D721Med (cell line): ENCODE results near the gene ZBBX.
A peak's percentile ranks its signal among the peaks of the same experiment; 100 is the strongest.

Experiments
- DNase-seq: peaks from one replicate; pipeline ENCODE4 v3.0.0; 2011; ENCODE audit warnings: low spot score; ENCODE audit not compliant: insufficient read length
- FAIRE-seq: peaks from 2 replicates; lab custom pipeline; 2011; peaks lifted over from hg19 to GRCh38; lab: Jason Lieb, UNC
- CTCF ChIP-seq: IDR thresholded peaks from 2 replicates; pipeline ENCODE4 v1.5.1; 2012; ENCODE audit warnings: mild to moderate bottlenecking, control low read depth; ENCODE audit not compliant: insufficient read depth; ENCODE audit errors: missing control alignments

Gene ZBBX

DNA sequence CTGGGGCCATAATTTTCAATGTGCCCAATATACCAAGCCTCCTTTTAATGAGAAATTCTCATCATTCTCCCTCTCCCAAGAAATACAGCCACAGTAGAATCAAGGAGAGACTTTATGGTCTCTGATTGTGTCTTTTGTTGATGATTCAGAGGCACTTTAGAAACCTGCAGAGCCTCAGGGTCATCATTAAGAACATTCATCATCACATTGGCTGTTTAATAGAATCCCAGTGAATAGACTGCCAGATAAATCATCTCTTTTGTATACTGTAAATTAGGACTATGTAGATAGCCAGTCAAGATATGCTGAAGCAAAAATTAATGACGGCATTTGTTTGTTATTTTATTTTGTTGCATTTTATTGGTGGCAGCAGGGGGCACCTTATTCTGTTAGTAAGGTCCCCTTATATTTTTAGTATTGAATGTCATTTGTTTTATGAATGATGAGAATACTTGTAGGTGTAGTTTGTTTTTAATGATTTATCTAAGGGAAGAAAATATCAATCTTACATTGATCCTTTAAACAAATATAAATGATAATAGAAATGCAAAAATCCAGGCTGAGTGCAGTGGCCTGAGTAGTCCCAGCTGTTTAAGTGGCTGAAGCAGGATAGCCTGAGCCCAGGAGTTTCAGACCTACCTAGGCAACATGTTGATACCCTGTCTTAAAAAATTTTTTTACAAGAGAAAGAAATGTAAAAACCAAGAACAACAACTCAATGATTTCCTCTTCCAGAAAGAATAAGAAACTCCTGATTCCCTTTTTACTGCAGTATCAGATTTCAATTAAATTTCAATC lies 138.8 kb downstream of the ZBBX start:
- no peak for DNase-seq
- no peak for FAIRE-seq

GRCh38 chr3:167228135-167228534 lies 152.0 kb downstream of the ZBBX start:
- FAIRE-seq (no peak), DNase-seq (no peak)
- TF ChIP-seq CTCF = no peak

More for the DNA sequence above, 138.8 kb downstream of the ZBBX start:
- no peak for TF ChIP-seq CTCF

GRCh38 chr3:167225821-167226220 lies 154.3 kb downstream of the ZBBX start:
- TF ChIP-seq CTCF = no peak
- no peak for DNase-seq
- no peak for FAIRE-seq

GRCh38 chr3:167209011-167209410 lies 171.1 kb downstream of the ZBBX start:
- DNase-seq (no peak), FAIRE-seq (no peak)
- TF ChIP-seq CTCF = peak; percentile 15

DNA sequence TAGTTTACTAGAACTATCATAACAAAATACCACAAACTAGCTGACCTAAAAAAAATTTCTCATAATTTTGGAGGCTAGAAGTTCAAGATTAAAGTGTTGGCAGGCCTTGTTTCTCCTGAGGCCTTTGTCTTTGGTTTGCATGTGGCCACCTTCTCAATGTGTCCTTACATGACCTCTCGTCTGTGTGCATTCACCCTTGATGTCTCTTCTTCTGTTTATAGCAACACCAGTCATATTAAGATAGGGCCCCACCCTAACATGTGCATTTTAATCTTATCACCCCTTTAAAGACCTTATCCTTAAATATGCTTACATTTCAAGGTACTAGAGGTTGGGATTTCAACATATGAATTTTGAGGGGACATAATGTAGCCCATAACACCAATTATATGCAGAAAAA lies 177.0 kb downstream of the ZBBX start:
- no peak for DNase-seq
- no peak for FAIRE-seq
- TF ChIP-seq CTCF = no peak

DNA sequence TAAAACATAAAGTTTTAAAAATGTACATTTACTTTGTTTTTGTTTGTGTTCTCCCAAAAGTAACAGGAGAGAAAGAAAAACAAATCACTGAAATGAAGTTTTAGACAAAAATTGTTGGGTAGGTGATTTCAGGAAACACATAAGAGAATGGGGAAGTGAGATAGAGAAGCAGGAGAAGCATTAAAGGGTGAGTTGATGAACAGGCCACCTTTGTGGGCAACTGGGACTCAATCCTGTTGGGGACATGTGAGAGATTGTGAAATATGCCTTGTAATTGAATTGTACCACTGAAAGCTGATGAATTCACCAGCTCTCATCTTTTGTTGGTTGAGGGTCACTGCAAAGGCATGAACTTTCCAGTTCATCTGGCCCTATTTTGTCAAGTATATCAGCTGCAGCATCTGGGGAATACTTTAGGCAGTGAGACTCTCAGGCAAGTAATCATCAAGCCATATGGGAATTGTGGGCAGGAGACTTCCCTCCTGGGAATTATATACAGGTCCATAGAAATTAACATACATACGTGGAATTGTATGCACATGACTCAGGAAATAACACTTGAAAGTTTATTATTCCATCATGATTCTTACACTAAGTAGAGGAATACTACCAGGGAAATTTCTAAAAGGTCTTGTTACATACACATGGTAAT lies 181.0 kb downstream of the ZBBX start:
- TF ChIP-seq CTCF = no peak
- DNase-seq (no peak), FAIRE-seq (no peak)
